Measurements from ENCODE around the gene TXN2. TPM values are rescaled to one million over a fixed set of nuclear protein-coding genes. Genes with fewer than 3 reads are reported as not detected.
"Not testable (repeated sequence)": the region's sequence is repeated elsewhere in the genome, so short reads cannot be mapped to it uniquely, and the experiment has no call there.

The TXN2 gene
- 33.6 and 46.9 TPM in 2 replicates for total RNA-seq (2014; rRNA removed; shearing (Covaris generic))
- polyA plus RNA-seq (2015; cell fraction: cytosol; rRNA removed), result 86.0 and 97.1 TPM in 2 replicates
- polyA plus RNA-seq (2015; cell fraction: nucleus; rRNA removed), result 48.7 and 49.7 TPM in 2 replicates

GRCh38 chr22:36481393-36482168 lies at the start of gene TXN2:
TXN2 (minus strand) TSS chr22:36481640; CDS start chr22:36480837, 803 bp downstream.
- peak; percentile 93 for DNase-seq (ENCODE audit: low read depth)

- peak; percentile 100 for DNase-seq (ENCODE audit: low read depth)
Measured at GRCh38 chr22:36528795-36529751, 47.6 kb upstream of the TXN2 start, which contains the start of gene EIF3D. EIF3D (minus strand) TSS chr22:36529166; CDS start chr22:36526121, 3,045 bp downstream.

GRCh38 chr22:36528341-36528740 lies 46.9 kb upstream of the TXN2 start:
- DNase-seq (ENCODE audit: low read depth), result no peak

GRCh38 chr22:36522662-36523061 lies 41.2 kb upstream of the TXN2 start:
- DNase-seq (ENCODE audit: low read depth), result no peak

GRCh38 chr22:36520423-36520822 lies 39.0 kb upstream of the TXN2 start:
- no peak for DNase-seq (ENCODE audit: low read depth)

GRCh38 chr22:36519906-36520305 lies 38.5 kb upstream of the TXN2 start:
- DNase-seq (ENCODE audit: low read depth), result not testable (repeated sequence)

GRCh38 chr22:36514766-36515165 lies 33.3 kb upstream of the TXN2 start:
- DNase-seq (ENCODE audit: low read depth), result no peak

GRCh38 chr22:36512991-36513390 lies 31.6 kb upstream of the TXN2 start:
- no peak for DNase-seq (ENCODE audit: low read depth)

GRCh38 chr22:36512333-36512732 lies 30.9 kb upstream of the TXN2 start:
- no peak for DNase-seq (ENCODE audit: low read depth)

- peak; percentile 46 for DNase-seq (ENCODE audit: low read depth)
Measured at GRCh38 chr22:36510966-36511881, 29.8 kb upstream of the TXN2 start.

GRCh38 chr22:36510384-36510783 lies 28.9 kb upstream of the TXN2 start:
- no peak for DNase-seq (ENCODE audit: low read depth)

- DNase-seq (ENCODE audit: low read depth), result no peak
Measured at GRCh38 chr22:36507518-36508010, 26.1 kb upstream of the TXN2 start.

GRCh38 chr22:36506637-36507517 lies 25.4 kb upstream of the TXN2 start, which contains the start of gene FOXRED2:
FOXRED2 (minus strand) TSS chr22:36507040; CDS start chr22:36506422, 618 bp downstream.
- peak; percentile 76 for DNase-seq (ENCODE audit: low read depth)

- DNase-seq (ENCODE audit: low read depth), result no peak
Measured at GRCh38 chr22:36505998-36506635, 24.7 kb upstream of the TXN2 start.

- DNase-seq (ENCODE audit: low read depth), result no peak
Measured at GRCh38 chr22:36497910-36498665, 16.6 kb upstream of the TXN2 start.

- DNase-seq (ENCODE audit: low read depth), result no peak
Measured at GRCh38 chr22:36493690-36494110, 12.3 kb upstream of the TXN2 start.

GRCh38 chr22:36492109-36492508 lies 10.7 kb upstream of the TXN2 start:
- no peak for DNase-seq (ENCODE audit: low read depth)

GRCh38 chr22:36491155-36491554 lies 9.7 kb upstream of the TXN2 start:
- DNase-seq (ENCODE audit: low read depth), result no peak

Measured in HT1080 (cell line).